Measurements from ENCODE around the gene VGF.

GRCh38 chr7:101200504-101200861, 35.1 kb upstream of the VGF start:
- TF ChIP-seq, protein P1, sequence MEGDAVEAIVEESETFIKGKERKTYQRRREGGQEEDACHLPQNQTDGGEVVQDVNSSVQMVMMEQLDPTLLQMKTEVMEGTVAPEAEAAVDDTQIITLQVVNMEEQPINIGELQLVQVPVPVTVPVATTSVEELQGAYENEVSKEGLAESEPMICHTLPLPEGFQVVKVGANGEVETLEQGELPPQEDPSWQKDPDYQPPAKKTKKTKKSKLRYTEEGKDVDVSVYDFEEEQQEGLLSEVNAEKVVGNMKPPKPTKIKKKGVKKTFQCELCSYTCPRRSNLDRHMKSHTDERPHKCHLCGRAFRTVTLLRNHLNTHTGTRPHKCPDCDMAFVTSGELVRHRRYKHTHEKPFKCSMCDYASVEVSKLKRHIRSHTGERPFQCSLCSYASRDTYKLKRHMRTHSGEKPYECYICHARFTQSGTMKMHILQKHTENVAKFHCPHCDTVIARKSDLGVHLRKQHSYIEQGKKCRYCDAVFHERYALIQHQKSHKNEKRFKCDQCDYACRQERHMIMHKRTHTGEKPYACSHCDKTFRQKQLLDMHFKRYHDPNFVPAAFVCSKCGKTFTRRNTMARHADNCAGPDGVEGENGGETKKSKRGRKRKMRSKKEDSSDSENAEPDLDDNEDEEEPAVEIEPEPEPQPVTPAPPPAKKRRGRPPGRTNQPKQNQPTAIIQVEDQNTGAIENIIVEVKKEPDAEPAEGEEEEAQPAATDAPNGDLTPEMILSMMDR (IDR thresholded peaks at IDR 0.05) = no peak
- no peak for TF ChIP-seq ZFX (IDR thresholded peaks at IDR 0.05; ENCODE audit: borderline replicate concordance)
